H1 (cell line): Measurements from ENCODE around the gene SPPL2B. TPM values are rescaled to one million over a fixed set of nuclear protein-coding genes. Genes with fewer than 3 reads are reported as not detected.

ENCODE experiments used
- BRCA1 ChIP-seq: IDR thresholded peaks from 2 replicates; pipeline ENCODE4 v1.6.1; 2012; ENCODE audit warnings: low read depth, low read length, improper control_type of control experiment
- CHD7 ChIP-seq: fragments of 300-600 bp; sonication (generic); IDR thresholded peaks from 2 replicates; pipeline ENCODE4 v1.7.1; 2012; ENCODE audit warnings: low read length, moderate library complexity, mild to moderate bottlenecking, inconsistent platforms; ENCODE audit not compliant: insufficient replicate concordance
- CTBP2 ChIP-seq: IDR thresholded peaks from 2 replicates; pipeline ENCODE4 v1.7.0; 2011; ENCODE audit warnings: borderline replicate concordance, mild to moderate bottlenecking, moderate library complexity, mixed read lengths, low read length; ENCODE audit not compliant: insufficient read depth, insufficient read length
- EP300 ChIP-seq, 2 experiments: IDR thresholded peaks; 1 replicate in 1 of 2; 2 replicates in 1 of 2; pipeline ENCODE4 v1.6.1; 2011 to 2012; ENCODE audit warnings: low read depth in 2 of 2, low read length in 2 of 2, mild to moderate bottlenecking in 2 of 2, borderline replicate concordance in 1 of 2, inconsistent platforms in 1 of 2, moderate library complexity in 1 of 2
- EZH2 ChIP-seq: fragments of 200-600 bp; sonication (generic); IDR thresholded peaks from 2 replicates; pipeline ENCODE4 v1.7.1; 2012; ENCODE audit warnings: low read depth, mild to moderate bottlenecking, moderate library complexity, low read length, inconsistent platforms; ENCODE audit not compliant: severe bottlenecking
- FOSL1 ChIP-seq: IDR thresholded peaks from 2 replicates; pipeline ENCODE4 v1.6.1; 2011; ENCODE audit warnings: mild to moderate bottlenecking, low read depth, low read length, moderate library complexity; ENCODE audit not compliant: insufficient read depth
- HDAC2 ChIP-seq, 2 experiments: fragments of 300-600 bp in 1 of 2; sonication (generic) in 1 of 2; IDR thresholded peaks; 2 replicates each; pipeline ENCODE4 v1.6.1; 2011 to 2012; ENCODE audit warnings: low read depth in 2 of 2, low read length in 2 of 2, mild to moderate bottlenecking in 2 of 2, moderate library complexity in 2 of 2, borderline replicate concordance in 1 of 2, inconsistent platforms in 1 of 2
- SIN3A ChIP-seq, 2 experiments: IDR thresholded peaks in 1 of 2; conservative IDR thresholded peaks in 1 of 2; 2 replicates each; pipeline ENCODE4 v1.6.1; 2011 to 2012; ENCODE audit warnings: low read length in 2 of 2, improper control_type of control experiment in 1 of 2, low read depth in 1 of 2, mild to moderate bottlenecking in 1 of 2
- SIRT6 ChIP-seq: IDR thresholded peaks from one replicate; pipeline ENCODE4 v1.7.1; 2012; ENCODE audit warnings: low read length, inconsistent platforms
- TCF12 ChIP-seq: IDR thresholded peaks from 2 replicates; pipeline ENCODE4 v1.6.1; 2011; ENCODE audit warnings: low read depth, mild to moderate bottlenecking, low read length
- polyA plus RNA-seq, 7 experiments: library from polyadenylated mRNA; depleted of rRNA in 3 of 7; stranded (reverse) in 5 of 7; unstranded in 2 of 7; fragments of >200 nt in 5 of 7; fragments of 200-250 nt in 2 of 7; gene quantifications; 1 replicate in 5 of 7; 2 replicates in 1 of 7; 4 replicates in 1 of 7; pipeline versions ENCODE4 v1.2.1 to v1.2.3, GENCODE V29; 2011 to 2013; ENCODE audit warnings: missing spikeins in 2 of 7, mixed read lengths in 2 of 7
- total RNA-seq: library from RNA; stranded (reverse); fragmentation: NEBNext Ultra II Directional; extraction: Animal tissue kit (Norgen Biotek cat#: 25700); gene quantifications from 2 replicates; pipeline ENCODE4 v1.2.1, GENCODE V29; 2021

Gene SPPL2B
- total and polyA plus RNA-seq, 2 of the 8 experiments (the other 6 are each of a cell fraction or from before 2014, with no cell fraction given) = 34.8 to 55.7 TPM

GRCh38 chr19:2345076-2345475 is 16.6 kb downstream of the SPPL2B start (continued):
- TF ChIP-seq CHD7 = no peak
- no peak for TF ChIP-seq CTBP2
- no peak for TF ChIP-seq HDAC2 (IDR thresholded peaks at IDR 0.05; ENCODE audit: borderline replicate concordance in 1 of 2, low read depth in 2 of 2, low read length in 2 of 2)
- no peak for TF ChIP-seq TCF12
- no peak for TF ChIP-seq SIN3A (conservative IDR thresholded peaks at IDR 0.05 in 1 of 2, IDR thresholded peaks at IDR 0.05 in 1 of 2; ENCODE audit: low read depth in 1 of 2, low read length in 2 of 2)
- no peak for TF ChIP-seq EP300 (IDR thresholded peaks at IDR 0.05; ENCODE audit: borderline replicate concordance in 1 of 2, low read depth in 2 of 2, low read length in 2 of 2)
- TF ChIP-seq SIRT6 = no peak
- no peak for TF ChIP-seq EZH2
- TF ChIP-seq BRCA1 = no peak
- no peak for TF ChIP-seq FOSL1
- TF ChIP-seq, all 59 proteins: peak for 0
